ENCODE results near the gene EIF4E2.

DNA sequence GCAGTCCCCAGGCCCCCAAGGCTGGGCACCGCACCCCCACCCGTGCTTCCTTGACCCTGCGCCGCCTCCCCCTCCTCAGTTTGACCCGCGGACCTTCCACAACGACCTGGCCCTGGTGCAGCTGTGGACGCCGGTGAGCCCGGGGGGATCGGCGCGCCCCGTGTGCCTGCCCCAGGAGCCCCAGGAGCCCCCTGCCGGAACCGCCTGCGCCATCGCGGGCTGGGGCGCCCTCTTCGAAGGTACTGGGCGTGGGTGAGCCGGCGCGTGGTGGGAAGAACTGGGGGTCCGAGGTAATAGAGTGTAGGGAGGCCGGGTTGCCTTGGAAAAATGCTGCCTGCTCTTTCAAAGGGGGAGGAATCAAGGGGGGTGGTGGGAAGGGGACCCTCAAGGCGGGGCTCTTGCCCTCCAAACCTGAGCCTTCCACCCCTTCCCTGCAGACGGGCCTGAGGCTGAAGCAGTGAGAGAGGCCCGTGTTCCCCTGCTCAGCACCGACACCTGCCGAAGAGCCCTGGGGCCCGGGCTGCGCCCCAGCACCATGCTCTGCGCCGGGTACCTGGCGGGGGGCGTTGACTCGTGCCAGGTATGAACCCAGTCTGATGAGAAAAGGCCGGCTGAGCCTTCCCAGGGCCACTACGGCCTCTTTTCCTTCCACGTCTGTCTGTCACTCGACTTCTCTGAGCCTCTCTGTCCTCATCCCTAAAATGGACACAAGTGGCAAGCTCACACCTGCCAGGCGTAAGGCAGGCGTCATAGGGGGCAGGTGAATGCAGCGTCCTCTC, 27.7 kb upstream of the EIF4E2 start:
- TF ChIP-seq EZH2 (IDR thresholded peaks at IDR 0.05; ENCODE audit: borderline replicate concordance, low read length): peak; percentile 25
- TF ChIP-seq, protein P1, sequence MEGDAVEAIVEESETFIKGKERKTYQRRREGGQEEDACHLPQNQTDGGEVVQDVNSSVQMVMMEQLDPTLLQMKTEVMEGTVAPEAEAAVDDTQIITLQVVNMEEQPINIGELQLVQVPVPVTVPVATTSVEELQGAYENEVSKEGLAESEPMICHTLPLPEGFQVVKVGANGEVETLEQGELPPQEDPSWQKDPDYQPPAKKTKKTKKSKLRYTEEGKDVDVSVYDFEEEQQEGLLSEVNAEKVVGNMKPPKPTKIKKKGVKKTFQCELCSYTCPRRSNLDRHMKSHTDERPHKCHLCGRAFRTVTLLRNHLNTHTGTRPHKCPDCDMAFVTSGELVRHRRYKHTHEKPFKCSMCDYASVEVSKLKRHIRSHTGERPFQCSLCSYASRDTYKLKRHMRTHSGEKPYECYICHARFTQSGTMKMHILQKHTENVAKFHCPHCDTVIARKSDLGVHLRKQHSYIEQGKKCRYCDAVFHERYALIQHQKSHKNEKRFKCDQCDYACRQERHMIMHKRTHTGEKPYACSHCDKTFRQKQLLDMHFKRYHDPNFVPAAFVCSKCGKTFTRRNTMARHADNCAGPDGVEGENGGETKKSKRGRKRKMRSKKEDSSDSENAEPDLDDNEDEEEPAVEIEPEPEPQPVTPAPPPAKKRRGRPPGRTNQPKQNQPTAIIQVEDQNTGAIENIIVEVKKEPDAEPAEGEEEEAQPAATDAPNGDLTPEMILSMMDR (conservative IDR thresholded peaks at IDR 0.05 in 1 of 2, IDR thresholded peaks at IDR 0.05 in 1 of 2; ENCODE audit: extremely low read depth in 1 of 2, insufficient read depth in 1 of 2, low read depth in 1 of 2, low read length in 2 of 2): no peak

All from mammary epithelial cell (primary cell).